ENCODE data around the gene EXOSC3. TPM values are rescaled to one million over a fixed set of nuclear protein-coding genes. Genes with fewer than 3 reads are reported as not detected.

The EXOSC3 gene
- total and polyA plus RNA-seq, 10 of the 15 experiments (the other 5 are each of a cell fraction or from before 2014, with no cell fraction given): 8.2 to 161 (median 61.4) TPM

DNA sequence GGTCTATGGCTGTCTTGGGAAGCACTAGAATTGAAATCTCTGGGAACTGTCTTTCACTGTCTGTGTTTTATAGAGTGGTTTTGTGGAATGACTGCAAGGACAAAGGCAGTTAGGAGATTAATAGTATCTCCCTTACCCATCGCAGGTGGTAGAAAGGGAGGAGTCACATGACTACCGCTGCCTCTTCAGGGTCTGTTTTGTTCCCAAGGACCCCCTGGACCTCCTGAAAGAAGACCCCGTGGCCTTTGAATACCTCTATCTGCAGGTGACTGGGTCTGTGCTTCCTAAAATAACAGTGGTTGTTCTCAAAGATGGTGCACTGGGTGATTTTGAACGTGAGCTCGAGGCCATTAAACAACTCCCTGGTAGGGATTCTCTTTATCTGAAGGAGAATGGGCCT is 54.0 kb downstream of the EXOSC3 start:
- in situ Hi-C loops (cut with MboI): no loop called here
- Histone ChIP-seq H3K27me3 (replicated peaks in 1 of 2; ENCODE audit: control insufficient read depth in 2 of 2, insufficient read depth in 2 of 2, low read length in 1 of 2) (no peaks in the 10 kb centered on the region), H3K27ac (ENCODE audit: control insufficient read depth, insufficient read depth) (no peak overlapping the region), H3K9ac (ENCODE audit: control insufficient read depth, insufficient read depth, low read length) (no peak overlapping the region), H3K79me2 (ENCODE audit: control insufficient read depth, insufficient read depth, low read length) (no peaks in the 10 kb centered on the region), H3K36me3 (ENCODE audit: control insufficient read depth in 2 of 2, insufficient read depth in 2 of 2, low read length in 1 of 2) (no peaks in the 10 kb centered on the region), H2AFZ (ENCODE audit: control insufficient read depth, low read depth, low read length) (no peak overlapping the region), H3K4me1 (ENCODE audit: control insufficient read depth, insufficient read depth, low read length) (no peaks in the 10 kb centered on the region), H3K9me3 (replicated peaks; ENCODE audit: control insufficient read depth, insufficient read depth, low read length) (no peaks in the 10 kb centered on the region), H3K4me2 (ENCODE audit: control insufficient read depth, insufficient read depth) (no peak overlapping the region), H4K20me1 (ENCODE audit: control insufficient read depth, insufficient read depth) (no peaks in the 10 kb centered on the region), H3K4me3 (no peak overlapping the region)
- SMC1A ChIA-PET (ENCODE audit: uncharacterized antibody, unreplicated experiment): no interaction called here
- CTCF ChIA-PET: no interaction called here
- TF ChIP-seq SMARCA5 (IDR thresholded peaks at IDR 0.05) (no peak), BCL3 (IDR thresholded peaks at IDR 0.05; ENCODE audit: borderline replicate concordance, insufficient read depth, low read depth, low read length, poor library complexity, severe bottlenecking) (no peak), NR2F1 (conservative IDR thresholded peaks at IDR 0.05) (no peak), ASH2L (IDR thresholded peaks at IDR 0.05; ENCODE audit: borderline replicate concordance, low read depth) (no peak), MTA2 (IDR thresholded peaks at IDR 0.05; ENCODE audit: low read depth) (no peak), POLR2AphosphoS5 (IDR thresholded peaks at IDR 0.05; ENCODE audit: low read length) (no peak), USF1 (IDR thresholded peaks at IDR 0.05; ENCODE audit: borderline replicate concordance, extremely low read length, insufficient read depth, low read depth, low read length) (no peak), BMI1 (IDR thresholded peaks at IDR 0.05; ENCODE audit: borderline replicate concordance) (no peak), CEBPZ (IDR thresholded peaks at IDR 0.05; ENCODE audit: low read depth, low read length) (no peak), NFIC (IDR thresholded peaks at IDR 0.05; ENCODE audit: low read depth, low read length) (no peak), ZNF622 (IDR thresholded peaks at IDR 0.05) (no peak)
- TF ChIP-seq, protein P1, sequence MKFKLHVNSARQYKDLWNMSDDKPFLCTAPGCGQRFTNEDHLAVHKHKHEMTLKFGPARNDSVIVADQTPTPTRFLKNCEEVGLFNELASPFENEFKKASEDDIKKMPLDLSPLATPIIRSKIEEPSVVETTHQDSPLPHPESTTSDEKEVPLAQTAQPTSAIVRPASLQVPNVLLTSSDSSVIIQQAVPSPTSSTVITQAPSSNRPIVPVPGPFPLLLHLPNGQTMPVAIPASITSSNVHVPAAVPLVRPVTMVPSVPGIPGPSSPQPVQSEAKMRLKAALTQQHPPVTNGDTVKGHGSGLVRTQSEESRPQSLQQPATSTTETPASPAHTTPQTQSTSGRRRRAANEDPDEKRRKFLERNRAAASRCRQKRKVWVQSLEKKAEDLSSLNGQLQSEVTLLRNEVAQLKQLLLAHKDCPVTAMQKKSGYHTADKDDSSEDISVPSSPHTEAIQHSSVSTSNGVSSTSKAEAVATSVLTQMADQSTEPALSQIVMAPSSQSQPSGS (IDR thresholded peaks at IDR 0.05; ENCODE audit: low read length): no peak
- TF ChIP-seq, protein P2, sequence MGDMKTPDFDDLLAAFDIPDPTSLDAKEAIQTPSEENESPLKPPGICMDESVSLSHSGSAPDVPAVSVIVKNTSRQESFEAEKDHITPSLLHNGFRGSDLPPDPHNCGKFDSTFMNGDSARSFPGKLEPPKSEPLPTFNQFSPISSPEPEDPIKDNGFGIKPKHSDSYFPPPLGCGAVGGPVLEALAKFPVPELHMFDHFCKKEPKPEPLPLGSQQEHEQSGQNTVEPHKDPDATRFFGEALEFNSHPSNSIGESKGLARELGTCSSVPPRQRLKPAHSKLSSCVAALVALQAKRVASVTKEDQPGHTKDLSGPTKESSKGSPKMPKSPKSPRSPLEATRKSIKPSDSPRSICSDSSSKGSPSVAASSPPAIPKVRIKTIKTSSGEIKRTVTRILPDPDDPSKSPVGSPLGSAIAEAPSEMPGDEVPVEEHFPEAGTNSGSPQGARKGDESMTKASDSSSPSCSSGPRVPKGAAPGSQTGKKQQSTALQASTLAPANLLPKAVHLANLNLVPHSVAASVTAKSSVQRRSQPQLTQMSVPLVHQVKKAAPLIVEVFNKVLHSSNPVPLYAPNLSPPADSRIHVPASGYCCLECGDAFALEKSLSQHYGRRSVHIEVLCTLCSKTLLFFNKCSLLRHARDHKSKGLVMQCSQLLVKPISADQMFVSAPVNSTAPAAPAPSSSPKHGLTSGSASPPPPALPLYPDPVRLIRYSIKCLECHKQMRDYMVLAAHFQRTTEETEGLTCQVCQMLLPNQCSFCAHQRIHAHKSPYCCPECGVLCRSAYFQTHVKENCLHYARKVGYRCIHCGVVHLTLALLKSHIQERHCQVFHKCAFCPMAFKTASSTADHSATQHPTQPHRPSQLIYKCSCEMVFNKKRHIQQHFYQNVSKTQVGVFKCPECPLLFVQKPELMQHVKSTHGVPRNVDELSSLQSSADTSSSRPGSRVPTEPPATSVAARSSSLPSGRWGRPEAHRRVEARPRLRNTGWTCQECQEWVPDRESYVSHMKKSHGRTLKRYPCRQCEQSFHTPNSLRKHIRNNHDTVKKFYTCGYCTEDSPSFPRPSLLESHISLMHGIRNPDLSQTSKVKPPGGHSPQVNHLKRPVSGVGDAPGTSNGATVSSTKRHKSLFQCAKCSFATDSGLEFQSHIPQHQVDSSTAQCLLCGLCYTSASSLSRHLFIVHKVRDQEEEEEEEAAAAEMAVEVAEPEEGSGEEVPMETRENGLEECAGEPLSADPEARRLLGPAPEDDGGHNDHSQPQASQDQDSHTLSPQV (IDR thresholded peaks at IDR 0.05): no peak
- intact Hi-C loops (cut with micrococcal nuclease; ENCODE audit: unreplicated experiment): no loop called here
- RAD21 ChIA-PET (ENCODE audit: unreplicated experiment): no interaction called here
- no peak for FAIRE-seq
- POLR2A ChIA-PET: no interaction called here
- BruUV-seq (replicated peaks): no TSS peak
- no peak for DNase-seq (ENCODE audit: low read depth, low spot score)
- 20% methylated on average over 5 of the region's 5 CpGs for WGBS (ENCODE audit: insufficient coverage, insufficient replicate concordance, low lambda C conversion rate, missing lambda C conversion rate)
- no peak for ATAC-seq
